ENCODE data around the gene SNX4.
A peak's percentile ranks its signal among the peaks of the same experiment; 100 is the strongest.
"Not testable (repeated sequence)": the region's sequence is repeated elsewhere in the genome, so short reads cannot be mapped to it uniquely, and the experiment has no call there.

The SNX4 gene

DNA sequence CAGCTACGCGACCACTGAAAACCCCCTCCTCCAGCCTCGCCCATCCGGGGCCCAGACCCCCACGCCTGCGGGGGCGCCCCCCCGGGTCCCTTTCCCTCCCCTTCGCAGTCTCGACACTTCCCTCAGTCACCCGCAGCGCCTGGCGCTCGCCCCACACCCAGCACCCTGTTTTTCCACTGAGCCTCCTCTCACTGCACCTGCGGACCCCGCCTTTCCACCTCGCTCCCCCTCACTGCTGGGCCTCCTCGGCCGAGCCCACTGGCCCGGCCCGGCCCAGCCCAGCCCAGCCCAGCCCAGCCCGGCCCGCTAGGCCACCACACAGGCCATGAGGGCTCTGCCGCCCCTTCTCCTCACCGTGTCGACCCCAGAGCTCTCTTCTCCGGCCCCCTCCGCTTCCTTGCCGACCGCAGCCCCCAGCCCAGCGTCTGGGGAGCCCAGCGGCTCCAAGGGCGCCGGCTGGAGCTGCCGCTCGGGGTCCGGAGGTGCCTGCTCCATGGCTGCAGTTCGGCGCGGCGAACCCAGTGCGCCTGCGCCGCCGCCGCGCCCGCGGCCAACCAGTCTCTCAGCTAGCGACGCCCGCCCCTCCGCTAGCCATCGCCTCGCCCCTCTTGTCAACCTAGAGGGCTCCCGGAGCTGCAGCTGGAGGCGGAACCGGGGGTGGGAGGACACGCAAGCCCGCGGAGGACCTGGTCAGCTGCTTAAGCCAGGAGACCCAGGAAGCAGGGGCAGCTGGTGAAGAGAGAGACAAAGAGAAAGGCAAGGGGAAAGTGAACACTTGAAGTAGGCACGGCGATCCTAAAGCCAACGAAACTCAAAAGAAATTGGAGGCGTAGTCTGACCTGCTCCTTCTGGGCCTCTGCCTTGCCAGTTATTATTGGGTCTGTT lies at the start of gene SNX4:
Gene SNX4, minus strand, starts transcription at position 525 of the 885 bp plus-strand sequence. Its CDS starts 30 bp downstream, at position 495.
- DNase-seq, result peak; percentile 85

DNA sequence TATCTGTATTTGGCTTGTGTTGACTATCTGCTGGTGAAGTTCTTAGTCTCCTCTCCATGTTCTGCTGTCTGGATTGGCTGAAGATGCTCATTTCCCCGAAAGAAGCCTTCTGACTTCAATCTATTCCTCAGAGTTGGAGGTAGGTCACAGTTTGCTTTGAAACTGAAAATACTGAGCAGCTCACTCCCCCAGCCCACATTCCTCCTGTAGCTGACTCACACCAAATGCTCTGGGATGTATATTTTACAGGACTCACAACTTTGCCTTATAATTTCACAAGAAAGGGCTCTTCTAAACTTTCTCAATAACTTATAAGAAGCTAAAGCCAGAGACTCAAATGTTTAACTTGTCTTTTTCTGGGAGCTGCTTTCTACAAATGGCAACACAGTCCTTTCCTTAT lies 36.3 kb upstream of the SNX4 start:
- no peak for DNase-seq

GRCh38 chr3:125552401-125552800 lies 32.4 kb upstream of the SNX4 start:
- DNase-seq, result no peak

- DNase-seq, result no peak
These were observed 8.9 kb upstream of the SNX4 start for GRCh38 chr3:125528920-125529319.

DNA sequence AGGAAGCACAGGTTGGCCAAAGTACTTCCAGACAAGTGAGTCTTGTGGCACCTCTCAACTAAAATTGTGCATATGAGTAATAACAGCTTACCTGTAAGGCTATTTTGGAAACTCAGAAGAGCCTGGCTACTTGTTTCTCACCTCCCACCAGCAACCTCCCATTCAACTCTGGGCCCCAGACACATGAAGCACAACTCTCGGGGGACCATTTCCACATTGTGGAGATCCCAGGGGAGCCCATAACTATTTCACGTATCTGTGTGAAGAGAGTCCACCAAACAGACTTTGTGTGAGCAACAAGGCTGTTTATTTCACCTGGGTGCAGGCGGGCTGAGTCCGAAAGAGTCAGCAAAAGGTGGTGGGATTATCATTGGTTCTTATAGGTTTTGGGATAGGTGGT lies 5.2 kb upstream of the SNX4 start:
- DNase-seq, result no peak

GRCh38 chr3:125520563-125520919 lies 539 bp upstream of the SNX4 start:
- not testable (repeated sequence) for DNase-seq

- DNase-seq, result no peak
These were observed 4.6 kb downstream of the SNX4 start for GRCh38 chr3:125515421-125515820.

DNA sequence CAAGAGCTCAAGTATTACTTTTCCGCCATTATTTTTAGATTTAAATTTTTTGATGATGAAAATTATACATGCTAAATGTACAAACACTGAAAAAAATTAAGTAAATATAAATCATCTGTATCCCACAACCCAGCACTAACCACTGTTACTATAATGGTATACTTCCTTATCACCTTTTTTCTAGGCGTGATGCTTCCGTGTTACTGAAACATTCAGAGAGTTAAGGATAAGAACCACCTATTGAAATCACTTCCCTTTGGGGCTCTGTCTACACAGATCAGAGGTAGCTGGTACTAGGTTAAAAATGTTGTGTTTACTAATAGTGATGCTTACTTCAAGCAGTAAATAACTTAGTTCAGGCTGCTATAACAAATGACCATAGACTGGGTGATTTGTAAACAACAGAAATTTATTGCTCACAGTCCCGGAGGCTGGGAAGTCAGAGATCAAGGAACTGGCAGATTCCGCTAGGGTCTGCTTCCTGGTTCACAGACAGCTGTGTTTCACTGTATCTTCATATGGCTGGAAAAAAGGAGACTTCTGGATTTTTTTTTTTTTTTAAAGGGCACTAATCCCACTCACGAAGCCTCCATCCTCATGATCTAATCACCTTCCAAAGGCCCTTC lies 6.4 kb downstream of the SNX4 start:
- DNase-seq, result no peak

- peak; percentile 13 for DNase-seq
These were observed 7.7 kb downstream of the SNX4 start for GRCh38 chr3:125512135-125512920.

DNA sequence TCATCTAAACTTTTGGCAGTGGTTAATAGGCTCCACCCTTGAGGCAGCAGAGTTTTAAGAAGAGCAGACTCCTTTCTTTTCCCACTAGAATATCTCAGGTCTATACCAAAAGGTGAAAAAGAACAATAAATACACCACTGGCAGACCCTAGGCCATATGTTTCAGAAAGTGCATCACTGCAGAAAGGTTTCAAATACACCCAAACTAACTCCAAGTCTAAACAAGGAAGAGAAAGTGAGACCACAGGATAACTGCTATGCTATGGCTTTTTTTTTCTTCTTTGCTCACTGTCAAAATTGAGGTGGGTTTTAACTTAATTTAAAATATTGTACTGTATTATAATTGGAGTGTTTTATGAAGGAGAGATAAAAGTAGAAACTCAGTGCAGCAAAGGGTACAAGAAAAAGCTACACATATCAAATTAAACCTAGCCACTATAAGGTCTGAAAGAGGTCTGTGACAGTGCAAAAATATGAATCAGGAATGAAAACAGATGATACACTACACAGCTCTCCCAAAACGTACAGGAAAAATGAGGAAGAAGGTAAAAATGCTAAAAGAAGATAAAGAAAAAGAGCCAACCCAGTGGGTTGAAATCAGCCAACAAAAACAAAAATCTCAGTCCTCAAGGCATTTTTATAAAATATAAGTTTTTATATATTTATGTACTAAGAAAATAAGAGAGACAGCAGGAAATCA lies 8.4 kb downstream of the SNX4 start:
- DNase-seq, result no peak

DNA sequence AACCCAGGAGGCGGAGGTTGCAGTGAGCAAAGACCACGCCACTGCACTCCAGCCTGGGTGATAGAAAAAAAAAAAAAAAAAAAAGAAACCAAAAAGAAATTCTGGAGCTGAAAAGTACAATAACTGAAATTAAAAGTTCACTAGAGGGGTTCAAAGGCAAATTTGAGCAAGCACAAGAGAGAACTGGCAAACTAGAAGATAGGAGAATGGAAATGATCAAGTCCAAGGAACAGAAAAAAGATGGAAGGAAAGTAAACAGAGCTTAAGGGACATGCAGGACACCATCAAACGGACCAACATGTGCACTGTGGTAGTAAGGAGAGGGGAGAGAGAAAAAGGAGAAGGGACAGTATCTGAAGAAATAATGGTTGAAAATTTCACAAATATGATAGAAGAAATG lies 12.9 kb downstream of the SNX4 start:
- DNase-seq, result no peak

DNA sequence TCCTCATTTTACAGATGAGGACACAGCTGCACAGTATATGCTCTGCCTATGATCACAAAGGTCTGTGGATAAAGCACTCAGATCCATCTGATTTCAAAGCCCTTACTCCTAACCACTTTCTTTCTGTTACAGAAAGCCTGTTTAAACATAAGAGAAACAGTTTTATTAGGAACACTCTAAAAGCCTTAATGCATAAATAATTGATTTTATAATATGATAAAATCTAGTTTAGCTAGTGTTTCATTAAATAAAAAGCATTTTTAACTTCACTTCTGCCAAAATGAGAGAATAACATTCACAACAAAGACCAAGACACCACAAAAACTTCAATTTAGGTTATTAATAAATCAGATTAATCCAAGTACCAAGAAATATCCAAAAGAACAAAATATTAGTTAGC lies 21.4 kb downstream of the SNX4 start:
- DNase-seq, result no peak

DNA sequence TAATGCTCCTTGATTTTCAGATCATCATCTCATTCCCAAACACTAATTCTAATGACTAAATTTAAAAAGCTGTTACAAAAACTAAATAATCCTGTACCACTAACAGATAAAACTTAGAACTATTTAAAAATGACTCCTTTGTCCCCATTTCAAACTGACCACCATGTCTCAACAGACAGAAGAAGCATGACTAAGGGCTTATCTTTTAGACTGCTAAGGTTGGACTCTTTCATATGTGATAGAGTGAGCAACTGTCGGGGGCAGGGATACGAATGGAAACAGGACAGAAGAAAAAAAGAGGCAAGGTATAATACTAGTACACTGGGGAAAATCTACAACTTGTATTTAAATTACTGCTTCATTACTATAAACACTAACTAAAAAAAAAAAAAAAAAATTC lies 23.3 kb downstream of the SNX4 start:
- DNase-seq, result no peak

GRCh38 chr3:125482406-125482805 lies 37.6 kb downstream of the SNX4 start:
- DNase-seq, result no peak

GRCh38 chr3:125481786-125482185 lies 38.2 kb downstream of the SNX4 start:
- no peak for DNase-seq

DNA sequence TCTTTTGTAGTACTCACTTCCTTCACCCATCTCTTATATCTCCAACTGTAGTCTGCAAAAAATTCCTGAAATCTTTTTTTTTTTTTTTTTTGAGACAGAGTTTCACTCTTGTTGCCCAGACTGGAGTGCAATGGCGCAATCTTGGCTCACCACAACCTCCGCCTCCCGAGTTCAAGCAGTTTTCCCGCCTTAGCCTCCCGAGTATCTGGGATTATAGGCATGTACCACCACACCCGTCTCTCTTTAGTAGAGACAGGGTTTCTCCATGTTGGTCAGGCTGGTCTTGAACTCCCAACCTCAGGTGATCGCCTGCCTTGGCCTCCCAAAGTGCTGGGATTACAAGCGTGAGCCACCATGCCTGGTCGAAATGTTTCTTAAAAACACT lies 38.6 kb downstream of the SNX4 start:
- not testable (repeated sequence) for DNase-seq

GRCh38 chr3:125480656-125481374 lies 39.2 kb downstream of the SNX4 start:
- DNase-seq, result no peak

DNA sequence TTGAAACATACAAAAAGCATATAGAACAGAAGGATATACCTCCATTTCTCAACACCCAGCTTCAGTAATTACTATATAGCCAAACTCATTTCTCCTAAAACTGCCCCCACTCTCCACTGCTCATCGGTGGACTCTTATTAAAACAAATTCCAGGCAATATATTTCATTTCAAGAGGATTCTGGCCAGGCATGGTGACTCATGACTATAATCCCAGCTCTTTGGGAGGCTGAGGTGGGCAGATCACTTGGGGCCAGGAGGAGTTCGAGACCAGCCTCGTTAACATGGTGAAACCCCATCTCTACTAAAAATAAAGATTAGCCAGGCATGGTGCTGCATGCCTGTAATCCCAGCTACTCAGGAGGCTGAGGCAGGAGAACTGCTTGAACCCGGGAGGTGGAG lies 40.9 kb downstream of the SNX4 start:
- DNase-seq, result no peak

GRCh38 chr3:125478326-125478725 lies 41.7 kb downstream of the SNX4 start:
- no peak for DNase-seq

DNA sequence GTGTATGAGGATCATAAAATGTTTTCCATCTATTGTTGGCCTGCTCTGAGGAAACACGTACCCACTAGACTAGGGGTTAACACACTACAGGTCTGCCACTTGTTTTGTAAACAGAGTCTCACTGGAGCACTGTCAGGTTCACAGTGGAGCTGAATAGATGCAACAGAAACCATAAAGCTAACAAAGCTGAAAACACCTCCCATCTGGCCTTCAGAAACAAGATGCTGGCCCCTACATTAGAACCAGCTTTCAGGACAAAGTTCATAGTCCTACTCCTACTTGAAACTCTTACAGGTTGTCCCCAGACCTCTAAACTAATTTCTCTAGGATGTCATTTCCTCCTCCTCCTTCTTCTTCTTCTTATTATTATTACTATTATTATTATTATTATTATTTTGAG lies 42.3 kb downstream of the SNX4 start:
- DNase-seq, result no peak

DNA sequence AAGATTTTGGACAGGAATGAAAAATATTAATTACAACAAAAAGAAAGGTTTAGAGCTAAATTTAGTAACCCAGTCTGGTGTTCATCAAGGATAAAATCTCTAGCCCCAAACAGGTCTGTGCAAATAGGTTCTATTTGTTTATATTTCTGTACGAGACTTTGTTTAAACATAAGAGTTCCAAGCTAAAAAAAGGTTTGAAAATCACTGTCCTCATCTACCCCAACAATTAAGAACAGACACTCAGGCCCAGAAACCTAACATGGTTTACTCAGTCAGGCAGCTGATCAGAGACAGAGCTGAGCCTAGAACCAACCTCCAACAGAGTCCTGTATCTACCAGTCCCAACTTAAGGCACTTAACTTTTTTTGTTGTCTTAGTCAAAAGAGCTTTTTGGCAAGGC lies 49.3 kb downstream of the SNX4 start:
- no peak for DNase-seq

- DNase-seq, result no peak
These were observed 57.2 kb downstream of the SNX4 start for GRCh38 chr3:125462722-125463299.
